PFSK-1 (cell line): ENCODE results near the gene EIF3M.

Experiments
- FOXP2 ChIP-seq: optimal IDR thresholded peaks from 2 replicates; pipeline ENCODE3; 2011; ENCODE audit warnings: borderline replicate concordance, control low read depth, inconsistent platforms; ENCODE audit not compliant: insufficient read depth; ENCODE audit errors: extremely low read length, extremely low read depth
- POLR2AphosphoS5 ChIP-seq: IDR thresholded peaks from 2 replicates; pipeline ENCODE4 v1.6.1; 2012; ENCODE audit warnings: low read depth, mild to moderate bottlenecking, control low read depth, low read length, moderate library complexity
- SIN3A ChIP-seq: IDR thresholded peaks from 2 replicates; pipeline ENCODE4 v1.6.1; 2012; ENCODE audit warnings: mild to moderate bottlenecking, low read length, moderate library complexity, borderline replicate concordance; ENCODE audit not compliant: insufficient read depth
- TAF1 ChIP-seq: IDR thresholded peaks from 2 replicates; pipeline ENCODE4 v1.6.1; 2012; ENCODE audit warnings: low read length, control low read depth, borderline replicate concordance; ENCODE audit not compliant: insufficient read depth
- TF ChIP-seq, protein P1 (sequence below), 2 experiments: IDR thresholded peaks; 2 replicates each; pipeline versions ENCODE4 v1.6.1 to v1.8.0; 2011 to 2012; ENCODE audit warnings: low read depth in 2 of 2, low read length in 2 of 2, control low read depth in 1 of 2, inconsistent platforms in 1 of 2, mild to moderate bottlenecking in 1 of 2, moderate library complexity in 1 of 2; ENCODE audit not compliant: insufficient read depth in 1 of 2

EIF3M gene

DNA sequence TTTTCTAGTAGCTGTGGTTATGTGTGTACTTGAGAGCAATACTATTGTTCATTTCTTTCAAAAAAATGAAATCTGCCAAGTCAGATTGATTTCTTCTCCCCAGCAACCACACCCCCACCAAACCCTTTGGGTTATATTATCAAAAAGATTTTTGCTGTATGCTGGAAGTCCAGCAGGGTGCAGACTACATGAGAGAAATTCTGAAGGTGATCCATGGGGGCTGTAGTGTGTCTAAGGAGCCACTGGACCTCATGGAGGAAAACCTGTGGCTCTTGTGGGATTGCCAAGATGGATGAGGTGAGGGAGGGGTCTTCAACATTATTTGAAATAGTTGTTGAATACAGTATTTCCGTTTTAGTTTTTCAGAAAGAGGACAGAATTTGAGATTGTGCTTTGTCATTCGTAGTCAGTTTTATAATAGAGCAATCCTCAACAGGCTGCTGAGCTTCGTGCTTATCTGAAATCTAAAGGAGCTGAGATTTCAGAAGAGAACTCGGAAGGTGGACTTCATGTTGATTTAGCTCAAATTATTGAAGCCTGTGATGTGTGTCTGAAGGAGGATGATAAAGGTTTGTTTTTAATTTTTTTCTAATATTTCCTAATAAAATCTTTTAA lies 3.1 kb downstream of the EIF3M start:
- TF ChIP-seq TAF1 (no peak), SIN3A (no peak), POLR2AphosphoS5 (no peak), FOXP2 (no peak)
- TF ChIP-seq, protein P1, sequence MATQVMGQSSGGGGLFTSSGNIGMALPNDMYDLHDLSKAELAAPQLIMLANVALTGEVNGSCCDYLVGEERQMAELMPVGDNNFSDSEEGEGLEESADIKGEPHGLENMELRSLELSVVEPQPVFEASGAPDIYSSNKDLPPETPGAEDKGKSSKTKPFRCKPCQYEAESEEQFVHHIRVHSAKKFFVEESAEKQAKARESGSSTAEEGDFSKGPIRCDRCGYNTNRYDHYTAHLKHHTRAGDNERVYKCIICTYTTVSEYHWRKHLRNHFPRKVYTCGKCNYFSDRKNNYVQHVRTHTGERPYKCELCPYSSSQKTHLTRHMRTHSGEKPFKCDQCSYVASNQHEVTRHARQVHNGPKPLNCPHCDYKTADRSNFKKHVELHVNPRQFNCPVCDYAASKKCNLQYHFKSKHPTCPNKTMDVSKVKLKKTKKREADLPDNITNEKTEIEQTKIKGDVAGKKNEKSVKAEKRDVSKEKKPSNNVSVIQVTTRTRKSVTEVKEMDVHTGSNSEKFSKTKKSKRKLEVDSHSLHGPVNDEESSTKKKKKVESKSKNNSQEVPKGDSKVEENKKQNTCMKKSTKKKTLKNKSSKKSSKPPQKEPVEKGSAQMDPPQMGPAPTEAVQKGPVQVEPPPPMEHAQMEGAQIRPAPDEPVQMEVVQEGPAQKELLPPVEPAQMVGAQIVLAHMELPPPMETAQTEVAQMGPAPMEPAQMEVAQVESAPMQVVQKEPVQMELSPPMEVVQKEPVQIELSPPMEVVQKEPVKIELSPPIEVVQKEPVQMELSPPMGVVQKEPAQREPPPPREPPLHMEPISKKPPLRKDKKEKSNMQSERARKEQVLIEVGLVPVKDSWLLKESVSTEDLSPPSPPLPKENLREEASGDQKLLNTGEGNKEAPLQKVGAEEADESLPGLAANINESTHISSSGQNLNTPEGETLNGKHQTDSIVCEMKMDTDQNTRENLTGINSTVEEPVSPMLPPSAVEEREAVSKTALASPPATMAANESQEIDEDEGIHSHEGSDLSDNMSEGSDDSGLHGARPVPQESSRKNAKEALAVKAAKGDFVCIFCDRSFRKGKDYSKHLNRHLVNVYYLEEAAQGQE (IDR thresholded peaks at IDR 0.05; ENCODE audit: insufficient read depth in 1 of 2, low read depth in 2 of 2, low read length in 2 of 2), result no peak

DNA sequence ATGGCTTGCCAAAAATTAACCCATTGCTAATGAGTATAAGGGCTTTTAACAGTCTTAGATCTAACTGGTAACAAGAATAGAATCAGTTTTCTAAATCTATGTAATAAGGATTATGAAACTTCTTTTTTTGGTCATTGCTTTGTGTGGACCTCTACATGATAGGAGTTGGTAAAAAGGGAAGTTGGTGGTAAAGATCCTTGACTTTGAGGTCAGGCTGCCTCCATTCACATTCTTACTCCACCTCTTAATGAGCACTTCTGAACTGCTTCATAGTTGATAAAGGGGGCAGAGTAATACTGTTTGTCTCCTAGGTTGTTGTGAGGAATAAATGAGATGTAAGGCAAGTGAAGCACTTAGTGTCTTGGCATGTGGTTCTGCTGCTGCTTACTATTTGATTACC lies 10.6 kb downstream of the EIF3M start:
- TF ChIP-seq SIN3A (no peak), FOXP2 (no peak), TAF1 (no peak), POLR2AphosphoS5 (no peak)
- TF ChIP-seq, protein P1 (IDR thresholded peaks at IDR 0.05; ENCODE audit: insufficient read depth in 1 of 2, low read depth in 2 of 2, low read length in 2 of 2), result no peak

DNA sequence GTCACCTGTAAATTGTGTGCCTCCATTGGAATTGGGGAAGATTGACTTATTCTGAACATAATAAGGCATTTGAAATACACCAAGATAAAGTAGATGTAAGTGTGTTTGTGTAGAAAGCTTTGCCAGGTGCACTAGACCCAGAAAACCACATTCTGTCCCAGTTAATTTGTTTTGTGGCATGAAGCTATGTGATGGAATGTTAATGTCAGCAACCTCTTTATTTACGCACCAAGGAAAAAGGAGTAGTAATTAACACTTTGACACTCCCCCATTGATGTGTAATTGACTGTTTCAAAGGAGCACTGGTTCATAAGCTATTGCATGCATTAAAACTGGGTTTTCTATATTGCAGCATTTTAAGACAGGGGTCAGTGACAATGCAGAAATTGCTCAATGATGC lies 14.3 kb downstream of the EIF3M start:
- TF ChIP-seq SIN3A (no peak), TAF1 (no peak), FOXP2 (no peak), POLR2AphosphoS5 (no peak)
- TF ChIP-seq, protein P1 (IDR thresholded peaks at IDR 0.05; ENCODE audit: insufficient read depth in 1 of 2, low read depth in 2 of 2, low read length in 2 of 2), result no peak

DNA sequence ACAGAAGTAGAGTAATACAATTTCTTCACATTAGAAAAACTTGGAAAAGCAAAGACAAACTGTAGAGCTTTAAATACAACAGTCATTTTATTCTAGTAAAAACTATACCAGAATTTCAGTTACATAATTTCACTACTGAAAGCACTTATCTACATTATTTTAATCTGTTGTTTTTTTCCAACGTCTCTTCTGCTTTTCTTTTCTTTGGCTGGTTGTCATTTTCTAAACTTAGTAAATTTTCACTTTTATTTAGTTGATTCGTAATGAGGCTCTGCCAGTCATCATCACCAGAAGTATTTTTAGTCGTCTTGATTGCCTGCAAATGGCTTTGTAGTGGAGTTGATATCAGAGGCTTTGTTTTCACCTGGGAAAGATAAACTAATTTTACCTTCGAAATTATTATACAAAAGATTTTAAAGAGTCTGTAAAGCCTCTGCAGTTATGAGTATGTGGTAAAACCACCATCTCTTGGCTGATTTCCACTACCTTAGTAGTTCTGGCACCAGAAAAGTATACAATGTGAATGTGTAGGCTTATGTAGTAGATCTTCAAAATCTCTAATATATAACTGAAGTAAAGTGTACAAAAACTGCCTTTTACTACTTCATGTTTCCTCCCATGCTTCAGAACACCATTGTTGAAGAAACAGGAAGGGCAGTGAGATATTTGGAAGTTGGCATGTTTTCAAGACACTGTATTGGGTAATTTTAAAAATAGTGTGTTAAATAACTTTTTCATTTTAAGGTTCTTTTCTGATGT lies 19.2 kb downstream of the EIF3M start:
- TF ChIP-seq TAF1, result no peak

DNA sequence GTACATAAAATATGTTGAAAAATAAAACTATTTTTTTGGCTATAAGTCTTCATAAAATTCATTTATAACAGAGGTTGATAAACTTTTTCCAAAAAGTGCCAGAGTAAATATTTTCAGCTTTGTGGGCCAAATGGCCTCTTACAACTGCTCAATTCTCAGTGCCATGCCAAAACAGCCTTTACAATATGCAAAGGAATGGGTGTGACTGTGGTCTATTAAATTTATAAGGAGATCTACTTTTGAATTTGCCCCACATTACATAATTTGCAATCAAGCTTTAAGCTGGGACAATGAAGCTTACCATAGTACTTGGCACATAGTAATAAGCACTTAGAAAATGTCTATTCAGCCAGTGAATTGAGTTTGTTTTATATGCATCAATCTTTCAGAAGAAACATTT lies 22.6 kb downstream of the EIF3M start:
- TF ChIP-seq POLR2AphosphoS5 (no peak), SIN3A (no peak), TAF1 (no peak), FOXP2 (no peak)
- TF ChIP-seq, protein P1 (IDR thresholded peaks at IDR 0.05; ENCODE audit: insufficient read depth in 1 of 2, low read depth in 2 of 2, low read length in 2 of 2), result no peak
